Omental fat pad (tissue), 4 donors: ENCODE measurements around the gene RFC2. TPM values are rescaled to one million over a fixed set of nuclear protein-coding genes. Genes with fewer than 3 reads are reported as not detected.
A peak's percentile ranks its signal among the peaks of the same experiment; 100 is the strongest.
"Not testable (repeated sequence)": the region's sequence is repeated elsewhere in the genome, so short reads cannot be mapped to it uniquely, and the experiment has no call there.

Source experiments
- ATAC-seq: fragments of 150-250 bp; one replicate; pipeline ENCODE4 v1.9.1; 2016; ENCODE audit warnings: mild to moderate bottlenecking, moderate library complexity; ENCODE audit not compliant: low FRiP score
- DNase-seq: peaks from one replicate; pipeline ENCODE4 v3.0.0-alpha.2; 2019; ENCODE audit warnings: low spot score
- CTCF ChIP-seq, 3 donors: fragments of 450-650 bp; IDR thresholded peaks; one replicate each; pipeline ENCODE4 v1.5.1; 2016 to 2017; ENCODE audit warnings: antibody characterized with exemption in 3 of 3, mild to moderate bottlenecking in 3 of 3, moderate library complexity in 2 of 3
- total RNA-seq, 4 donors: library from RNA; depleted of rRNA; stranded (reverse); fragments of >200 nt; gene quantifications; one replicate each; pipeline ENCODE4 v1.1.0, GENCODE V29; 2016

RFC2 gene
- total RNA-seq, 4 donors from 2014 or later, result 10.9 to 14.8 (median 12.3) TPM

GRCh38 chr7:74256491-74257408, 2.6 kb upstream of the RFC2 start:
- no peak for TF ChIP-seq CTCF (IDR thresholded peaks at IDR 0.05)
- DNase-seq, result no peak
- no peak for ATAC-seq

- ATAC-seq, DNase-seq: not testable (repeated sequence)
Measured at GRCh38 chr7:74255461-74255860, 1.3 kb upstream of the RFC2 start.

GRCh38 chr7:74254858-74255379, 720 bp upstream of the RFC2 start:
- no peak for TF ChIP-seq CTCF (IDR thresholded peaks at IDR 0.05)
- ATAC-seq (no peak), DNase-seq (no peak)

GRCh38 chr7:74253835-74254128, 417 bp downstream of the RFC2 start:
- no peak for TF ChIP-seq CTCF (IDR thresholded peaks at IDR 0.05)
- ATAC-seq (peak; percentile 21), DNase-seq (no peak)

- ATAC-seq (no peak), DNase-seq (no peak)
- TF ChIP-seq CTCF (IDR thresholded peaks at IDR 0.05), result no peak
Measured at GRCh38 chr7:74253331-74253730, 868 bp downstream of the RFC2 start.

- ATAC-seq, result no peak
- no peak for DNase-seq
- TF ChIP-seq CTCF (IDR thresholded peaks at IDR 0.05), result no peak
Measured at GRCh38 chr7:74252893-74253292, 1.3 kb downstream of the RFC2 start.

- not testable (repeated sequence) for DNase-seq, ATAC-seq
Measured at GRCh38 chr7:74249058-74249457, 5.1 kb downstream of the RFC2 start.

GRCh38 chr7:74248156-74248555, 6.0 kb downstream of the RFC2 start:
- ATAC-seq, result no peak
- no peak for TF ChIP-seq CTCF (IDR thresholded peaks at IDR 0.05)
- no peak for DNase-seq
